Sigmoid colon (tissue), 4 donors: ENCODE measurements around the gene GSDMA.

Experiments used
- EP300 ChIP-seq, 4 donors: sonication (generic); formaldehyde crosslinking; IDR thresholded peaks; one replicate each; pipeline ENCODE4 v1.6.1; 2017; ENCODE audit warnings: antibody characterized with exemption in 4 of 4
- POLR2A ChIP-seq, 2 donors: fragments of 450-650 bp; IDR thresholded peaks; one replicate each; pipeline ENCODE4 v1.6.1; 2016; ENCODE audit warnings: antibody characterized with exemption in 2 of 2, mild to moderate bottlenecking in 2 of 2, moderate library complexity in 2 of 2
- POLR2AphosphoS5 ChIP-seq, 4 donors: sonication (generic); formaldehyde crosslinking; IDR thresholded peaks; one replicate each; pipeline ENCODE4 v1.6.1; 2017; ENCODE audit warnings: antibody characterized with exemption in 4 of 4
- TF ChIP-seq, protein P1 (sequence below), 4 experiments: fragments of 450-650 bp in 3 of 4; fragments of 200-600 bp in 1 of 4; IDR thresholded peaks; one replicate each; pipeline ENCODE4 v1.5.1; 2016 to 2019; ENCODE audit warnings: antibody characterized with exemption in 4 of 4, mild to moderate bottlenecking in 3 of 4, moderate library complexity in 2 of 4

DNA sequence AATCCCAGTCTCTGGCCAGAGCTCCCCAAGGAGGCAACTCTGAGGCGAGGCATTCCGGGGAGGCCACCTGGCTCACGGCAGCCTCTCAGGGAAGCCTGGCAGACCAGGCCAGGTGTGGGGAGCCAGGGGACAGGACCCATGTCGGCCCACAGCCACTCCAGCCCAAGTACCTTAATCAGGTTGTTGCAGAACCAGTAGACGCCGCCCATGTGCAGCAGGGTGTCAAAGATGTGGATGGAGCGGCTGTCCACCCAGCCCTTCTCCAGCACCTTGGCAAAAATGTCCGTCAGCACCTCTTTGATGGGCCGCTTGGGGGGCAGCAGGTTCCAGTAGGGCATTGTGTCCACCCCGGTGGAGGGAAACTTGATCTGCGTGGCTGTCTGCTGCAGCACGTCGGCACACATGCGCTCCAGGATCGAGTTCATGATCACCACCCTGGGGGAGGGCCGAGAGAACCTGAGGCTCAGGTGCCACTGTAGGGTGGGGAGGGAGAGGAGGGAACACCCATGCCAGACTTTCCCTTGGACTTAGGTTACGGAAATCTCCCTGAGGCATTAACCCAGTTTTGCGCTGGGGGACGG, 60.2 kb downstream of the GSDMA start:
- TF ChIP-seq, protein P1, sequence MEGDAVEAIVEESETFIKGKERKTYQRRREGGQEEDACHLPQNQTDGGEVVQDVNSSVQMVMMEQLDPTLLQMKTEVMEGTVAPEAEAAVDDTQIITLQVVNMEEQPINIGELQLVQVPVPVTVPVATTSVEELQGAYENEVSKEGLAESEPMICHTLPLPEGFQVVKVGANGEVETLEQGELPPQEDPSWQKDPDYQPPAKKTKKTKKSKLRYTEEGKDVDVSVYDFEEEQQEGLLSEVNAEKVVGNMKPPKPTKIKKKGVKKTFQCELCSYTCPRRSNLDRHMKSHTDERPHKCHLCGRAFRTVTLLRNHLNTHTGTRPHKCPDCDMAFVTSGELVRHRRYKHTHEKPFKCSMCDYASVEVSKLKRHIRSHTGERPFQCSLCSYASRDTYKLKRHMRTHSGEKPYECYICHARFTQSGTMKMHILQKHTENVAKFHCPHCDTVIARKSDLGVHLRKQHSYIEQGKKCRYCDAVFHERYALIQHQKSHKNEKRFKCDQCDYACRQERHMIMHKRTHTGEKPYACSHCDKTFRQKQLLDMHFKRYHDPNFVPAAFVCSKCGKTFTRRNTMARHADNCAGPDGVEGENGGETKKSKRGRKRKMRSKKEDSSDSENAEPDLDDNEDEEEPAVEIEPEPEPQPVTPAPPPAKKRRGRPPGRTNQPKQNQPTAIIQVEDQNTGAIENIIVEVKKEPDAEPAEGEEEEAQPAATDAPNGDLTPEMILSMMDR (IDR thresholded peaks at IDR 0.05) = no peak
- TF ChIP-seq EP300 (IDR thresholded peaks at IDR 0.05) (no peak), POLR2A (IDR thresholded peaks at IDR 0.05) (no peak), POLR2AphosphoS5 (IDR thresholded peaks at IDR 0.05) (no peak)
